ENCODE measurements around the gene TTBK2.
"Not testable (repeated sequence)": the region's sequence is repeated elsewhere in the genome, so short reads cannot be mapped to it uniquely, and the experiment has no call there.

The TTBK2 gene

DNA sequence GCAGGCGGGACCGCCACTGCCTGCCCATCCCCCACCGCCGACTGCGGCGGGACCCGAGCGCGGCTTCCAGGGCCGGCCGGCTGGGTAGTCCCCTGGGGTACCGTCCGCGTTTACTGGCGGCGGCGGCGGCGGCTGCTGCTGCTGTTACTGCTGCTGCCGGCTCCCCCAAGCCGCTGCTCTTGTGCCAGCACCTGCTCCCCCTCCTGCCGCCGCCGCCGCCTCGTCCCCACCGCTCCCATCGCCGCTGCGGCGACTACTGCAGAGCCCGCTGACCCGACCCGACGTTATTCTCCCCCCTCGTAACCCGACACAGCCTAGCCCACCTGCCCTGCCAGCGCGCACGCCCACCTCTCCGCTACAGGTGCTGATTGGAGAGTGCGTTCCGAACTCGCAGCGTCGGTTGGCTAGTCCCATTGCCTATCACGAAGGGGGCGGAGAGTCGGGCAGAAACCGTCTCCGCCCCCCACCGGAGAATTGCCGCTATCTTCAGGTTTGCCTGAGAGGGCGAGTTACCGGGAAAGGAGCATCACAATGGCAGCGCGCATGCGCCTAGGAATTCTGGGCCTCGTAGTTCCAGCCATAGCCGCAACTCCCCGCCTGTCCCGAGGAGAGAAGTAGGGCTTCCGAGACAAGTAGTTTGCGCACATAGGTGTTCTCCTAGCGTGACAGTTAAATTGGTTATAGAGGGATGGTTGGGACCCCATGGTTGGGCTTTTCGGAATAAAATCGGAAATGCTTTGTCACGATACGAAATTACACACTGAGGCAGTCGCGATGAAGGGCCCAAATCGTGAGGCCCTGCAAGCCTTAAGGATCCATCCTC is at the start of gene TTBK2:
Gene TTBK2, minus strand, starts transcription at position 260 of the 823 bp plus-strand sequence. CDS start 42,161 bp downstream, outside the sequence.
- DNase-seq, result peak; percentile 97 to 98

DNA sequence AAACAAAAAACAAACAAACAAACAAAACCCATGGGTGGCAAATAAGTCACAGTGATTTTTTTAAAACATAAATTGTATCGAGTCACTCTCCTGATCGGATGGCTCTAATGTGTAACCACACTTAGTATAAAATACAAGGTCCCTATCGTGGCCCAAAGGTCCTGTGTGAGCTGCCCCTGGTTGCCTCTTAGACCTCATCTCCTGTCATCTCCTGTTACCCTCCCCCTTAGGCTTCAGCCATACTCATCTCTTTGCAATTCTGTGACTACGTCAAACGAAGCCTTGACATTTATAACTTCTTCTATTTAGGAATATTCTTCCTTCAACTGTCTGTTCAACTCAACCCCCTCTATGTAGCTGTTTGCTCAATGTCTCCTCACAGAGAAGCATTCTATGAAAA is 43.9 kb upstream of the TTBK2 start:
- DNase-seq, result no peak

DNA sequence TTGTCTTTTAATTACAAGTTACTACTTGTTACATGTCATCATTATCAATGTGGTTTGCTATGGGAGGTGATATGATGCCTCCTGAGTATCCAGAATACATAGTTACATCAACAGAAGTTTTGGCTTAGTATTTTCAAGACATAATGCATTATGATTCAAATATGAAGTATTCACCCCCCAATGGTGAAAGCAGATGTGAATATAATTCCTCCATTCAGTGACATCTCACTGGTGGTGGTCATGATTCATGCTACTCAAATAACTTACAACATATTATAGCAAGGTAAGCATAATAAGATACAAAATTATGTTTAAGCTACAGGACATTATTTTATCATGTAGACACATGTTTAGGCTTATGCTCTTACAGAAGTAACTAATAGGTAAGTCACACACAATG is 34.9 kb upstream of the TTBK2 start:
- no peak for DNase-seq

DNA sequence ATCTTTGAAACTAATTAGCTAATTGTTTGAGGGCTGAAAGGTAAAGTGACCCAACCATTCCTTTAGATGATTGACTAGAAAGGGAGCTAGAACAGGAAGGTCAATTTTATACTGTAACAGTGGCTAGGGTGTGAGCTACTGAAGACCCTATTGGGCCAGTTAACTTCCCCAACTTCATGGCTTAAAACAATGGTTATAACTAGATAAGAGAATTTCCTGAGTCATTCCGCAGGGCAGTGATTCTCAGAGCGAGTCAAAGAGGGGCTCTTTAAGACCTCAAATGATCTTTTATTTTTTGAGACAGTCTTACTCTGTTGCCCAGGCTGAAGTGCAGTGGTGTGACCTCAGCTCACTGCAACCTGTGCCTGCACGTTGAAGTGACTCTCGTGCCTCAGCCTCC is 33.7 kb upstream of the TTBK2 start:
- no peak for DNase-seq

DNA sequence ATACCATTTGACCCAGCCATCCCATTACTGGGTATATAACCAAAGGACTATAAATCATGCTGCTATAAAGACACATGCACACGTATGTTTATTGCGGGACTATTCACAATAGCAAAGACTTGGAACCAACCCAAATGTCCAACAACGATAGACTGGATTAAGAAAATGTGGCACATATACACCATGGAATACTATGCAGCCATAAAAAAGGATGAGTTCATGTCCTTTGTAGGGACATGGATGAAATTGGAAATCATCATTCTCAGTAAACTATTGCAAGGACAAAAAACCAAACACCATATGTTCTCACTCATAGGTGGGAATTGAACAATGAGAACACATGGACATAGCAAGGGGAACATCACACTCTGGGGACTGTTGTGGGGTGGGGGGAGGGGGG is 28.3 kb upstream of the TTBK2 start:
- DNase-seq, result not testable (repeated sequence)

DNA sequence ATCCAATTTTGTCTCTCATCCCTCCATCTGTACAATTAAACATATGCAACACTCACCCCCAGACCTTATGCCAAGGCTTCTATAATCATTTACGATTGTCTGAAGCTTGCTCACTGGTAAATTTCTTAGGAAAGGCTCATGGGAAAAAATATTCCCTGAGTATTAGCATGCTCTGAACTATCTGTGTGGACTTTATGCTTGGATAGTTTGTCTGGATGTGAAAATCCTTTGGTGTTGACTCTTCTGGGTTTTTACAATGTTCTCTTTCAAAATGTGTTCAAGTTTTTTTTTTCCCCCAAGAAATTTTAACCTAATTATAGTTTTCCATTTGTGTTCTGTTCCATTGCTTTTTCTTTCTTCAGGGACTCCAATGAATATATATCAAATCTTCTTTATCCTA is 19.9 kb upstream of the TTBK2 start:
- DNase-seq, result no peak

DNA sequence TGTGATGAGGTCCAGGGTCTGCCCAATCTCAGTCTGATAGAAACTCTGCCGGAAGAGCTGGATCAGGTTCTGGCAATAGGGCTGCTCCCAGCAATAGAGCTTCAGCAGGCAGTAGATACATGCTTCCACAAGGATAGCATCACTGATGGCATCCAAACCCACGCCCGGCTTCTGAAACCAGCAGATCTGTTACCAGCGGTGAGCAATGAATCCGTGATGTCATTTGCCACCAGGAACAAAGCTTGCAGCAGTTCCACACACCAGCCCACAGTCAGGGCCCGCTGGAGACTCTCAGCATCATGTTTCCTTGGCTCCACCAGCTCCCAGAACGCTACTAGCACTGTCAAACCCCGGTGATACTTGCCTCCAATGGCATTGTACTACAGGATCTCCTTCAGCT is 19.3 kb upstream of the TTBK2 start:
- DNase-seq, result no peak

DNA sequence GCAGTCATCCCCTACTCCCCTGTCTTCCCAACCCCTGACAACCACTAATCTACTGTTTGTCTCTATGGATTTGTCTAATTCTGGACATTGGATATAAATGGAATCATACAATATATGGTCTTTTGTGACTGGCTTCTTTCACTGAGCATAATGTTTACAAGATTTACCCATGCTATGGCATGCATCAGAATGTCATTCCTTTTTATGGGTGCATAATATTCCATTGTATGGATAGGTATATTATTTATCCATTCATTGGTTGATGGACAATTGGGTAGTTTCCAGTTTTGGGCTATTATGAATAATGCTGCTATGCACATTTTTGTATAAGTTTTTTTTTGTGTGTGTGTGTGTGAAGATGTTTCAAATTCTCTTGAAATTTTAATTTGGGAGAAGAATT is 16.6 kb upstream of the TTBK2 start:
- DNase-seq, result no peak

DNA sequence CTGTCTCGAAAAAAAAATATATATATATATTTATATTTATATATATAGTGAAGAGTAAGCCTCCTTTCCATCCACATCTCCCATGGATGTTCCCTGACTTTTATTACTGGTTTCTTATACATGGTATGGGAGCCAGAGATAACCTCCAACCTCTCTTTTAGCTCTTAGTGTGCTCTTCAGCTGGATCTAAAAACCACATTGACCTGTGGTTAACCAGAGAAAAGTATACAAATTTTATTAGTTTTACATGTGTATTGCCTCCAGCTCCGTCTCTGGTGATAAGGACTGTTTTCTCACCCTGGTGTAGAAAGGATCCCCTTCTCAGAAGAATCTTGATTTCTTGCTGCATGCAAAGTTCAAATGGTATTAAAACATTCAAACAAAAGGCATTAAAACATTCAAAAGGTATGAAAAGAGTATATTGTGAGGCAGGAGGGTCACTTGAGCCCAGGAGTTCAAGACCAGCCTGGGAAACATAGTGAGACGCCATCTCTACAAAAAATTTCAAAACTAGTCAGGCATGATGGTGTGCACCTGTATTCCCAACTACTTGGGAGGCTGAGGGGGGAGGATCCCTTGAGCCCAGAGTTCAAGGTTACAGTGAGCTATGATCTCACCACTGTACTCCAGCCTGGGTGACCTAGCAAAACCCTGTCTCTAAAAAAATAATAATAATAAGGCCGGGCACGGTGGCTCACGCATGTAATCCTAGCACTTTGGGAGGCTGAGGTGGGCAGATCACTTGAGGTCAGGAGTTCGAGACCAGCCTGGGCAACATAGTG is 13.5 kb upstream of the TTBK2 start:
- DNase-seq, result no peak

DNA sequence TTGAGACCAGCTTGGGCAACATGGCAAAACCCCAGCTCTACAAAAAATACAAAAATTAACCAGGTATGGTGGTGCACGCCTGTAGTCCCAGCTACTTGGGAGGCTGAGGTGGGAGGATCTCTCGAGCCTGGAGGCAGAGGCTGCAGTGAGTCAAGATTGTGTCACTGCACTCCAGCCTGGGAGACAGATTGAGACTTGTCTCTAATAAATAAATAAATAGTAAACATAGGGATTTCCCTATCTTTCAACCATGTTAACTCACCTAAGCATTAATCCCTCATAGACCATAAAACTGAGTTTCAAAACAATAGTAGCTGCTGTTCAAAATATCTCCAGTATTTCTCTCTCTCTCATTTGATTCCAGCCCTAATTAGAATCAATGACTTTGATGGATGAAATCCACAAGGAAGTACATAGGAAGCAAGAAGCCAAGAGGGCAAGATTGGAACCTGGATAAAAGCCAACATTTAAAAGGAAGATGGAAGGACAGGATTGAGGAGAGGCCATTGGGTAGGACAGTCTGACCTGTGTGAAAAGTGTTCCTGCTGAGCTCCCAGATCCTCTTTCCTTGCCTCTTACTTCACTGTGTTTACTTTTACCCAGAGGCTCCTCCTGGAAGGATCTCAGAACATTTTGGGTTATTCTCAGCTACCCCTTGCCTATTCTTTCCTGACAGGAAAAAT is 12.4 kb upstream of the TTBK2 start:
- DNase-seq, result no peak

DNA sequence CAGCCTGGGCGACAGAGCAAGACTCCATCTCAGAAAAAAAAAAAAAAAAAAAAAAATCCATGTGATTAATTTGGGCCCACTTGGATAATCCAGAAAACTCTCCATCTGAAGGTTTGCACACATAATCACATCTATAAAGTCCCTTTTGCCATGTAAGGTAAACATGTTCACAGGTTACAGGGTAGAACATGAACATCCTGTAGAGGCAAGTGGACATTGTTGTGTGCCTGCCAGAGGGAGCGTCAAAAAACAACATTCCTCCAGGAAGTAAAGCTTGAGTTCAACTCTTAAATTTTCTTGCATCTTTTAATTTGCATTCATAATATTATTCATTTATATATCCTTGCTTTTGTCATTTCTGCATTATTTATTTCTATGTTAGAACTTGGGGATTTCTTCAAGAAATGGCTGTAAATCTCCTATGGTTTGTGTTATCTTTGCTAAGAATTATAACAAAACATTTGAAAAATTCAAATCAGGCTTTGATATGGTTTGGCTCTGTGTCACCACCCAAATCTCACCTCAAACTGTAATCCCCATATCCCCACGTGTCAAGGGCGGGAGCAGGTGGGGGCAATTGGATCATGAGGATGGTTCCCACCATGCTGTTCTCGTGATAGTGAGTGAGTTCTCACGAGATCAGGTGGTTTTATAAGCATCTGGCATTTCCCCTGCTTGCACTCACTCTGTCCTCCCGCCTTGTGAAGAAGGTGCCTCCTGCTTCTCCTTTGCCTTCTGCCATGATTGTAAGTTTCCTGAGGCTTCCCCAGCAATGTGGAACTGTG is 11.3 kb upstream of the TTBK2 start:
- DNase-seq, result no peak

DNA sequence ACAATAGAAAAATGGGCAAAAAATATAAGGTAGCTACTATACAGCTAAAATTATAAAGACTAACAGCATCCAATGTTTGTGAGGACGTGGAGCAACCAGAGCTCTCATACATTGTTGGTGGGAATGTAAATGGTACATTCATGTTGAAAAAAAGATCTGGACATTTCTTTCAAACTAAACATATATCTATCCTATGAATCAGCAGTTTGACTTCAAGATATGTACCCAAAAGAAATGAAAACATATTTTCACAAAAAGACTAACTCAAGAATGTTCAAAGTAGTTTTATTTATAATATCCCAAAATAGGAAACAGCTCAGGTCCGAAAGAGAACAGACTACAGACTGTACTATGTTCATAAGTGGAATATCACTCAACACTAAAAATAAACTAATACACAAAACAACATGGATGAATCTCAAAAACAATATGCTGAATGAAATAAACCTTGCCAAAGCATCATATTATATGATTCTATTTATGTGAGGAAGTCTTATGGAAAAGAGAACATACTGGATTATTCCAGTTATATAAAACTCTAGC is 8.8 kb upstream of the TTBK2 start:
- no peak for DNase-seq

DNA sequence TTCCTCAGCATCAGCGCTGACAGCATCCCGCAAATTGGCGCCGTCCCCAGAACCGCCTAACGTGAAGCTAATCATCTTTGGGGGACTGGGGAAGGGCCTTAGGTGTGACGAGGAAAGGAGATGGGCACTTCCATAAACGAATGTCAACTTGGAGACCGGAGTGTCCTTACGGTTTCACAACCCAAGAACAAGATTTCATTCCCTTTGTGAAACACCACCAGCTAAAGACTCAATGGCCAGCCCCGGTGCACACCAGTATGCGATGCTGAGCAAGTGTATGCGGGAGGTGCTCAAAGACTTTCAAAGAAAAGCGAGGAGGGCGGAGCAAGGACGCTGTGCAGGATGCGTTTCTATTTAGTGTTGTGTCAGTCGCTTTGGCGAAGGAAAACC is 759 bp upstream of the TTBK2 start:
- peak; percentile 46 to 56 for DNase-seq

DNA sequence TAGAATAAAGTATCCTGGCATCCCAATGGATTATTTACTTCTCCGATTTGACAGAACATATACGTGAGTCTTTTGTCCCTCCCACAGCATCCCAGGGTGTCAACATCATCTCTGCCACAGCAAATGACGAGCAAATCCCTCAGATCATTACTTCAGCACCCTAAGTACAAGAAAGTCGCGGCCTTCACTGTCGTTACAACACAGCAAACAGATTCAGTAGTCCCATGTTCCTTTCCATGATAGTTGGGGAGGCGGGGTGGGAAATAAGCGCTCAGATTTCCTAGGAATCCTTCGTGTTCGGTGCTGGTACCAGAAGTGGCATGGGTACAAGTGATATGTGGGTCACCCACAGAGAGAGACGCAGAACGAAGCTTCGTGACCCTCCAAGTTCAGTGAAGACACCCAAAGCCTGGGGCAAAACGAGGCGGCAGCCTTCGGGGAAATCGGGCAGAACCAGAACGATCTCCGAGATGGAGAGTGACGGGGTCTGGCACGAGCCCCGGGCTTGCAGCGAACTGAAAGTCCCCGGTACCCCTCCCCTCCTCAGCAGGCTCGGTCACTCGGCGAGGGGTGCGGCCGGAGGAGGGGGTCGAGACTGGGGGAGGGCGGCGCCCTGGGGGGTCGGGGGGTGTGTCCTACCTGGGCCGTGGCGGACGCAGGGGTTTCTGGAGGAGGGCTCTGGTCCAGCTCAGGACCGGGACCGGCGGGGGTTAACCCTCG is 619 bp downstream of the TTBK2 start:
- peak; percentile 26 to 32 for DNase-seq

DNA sequence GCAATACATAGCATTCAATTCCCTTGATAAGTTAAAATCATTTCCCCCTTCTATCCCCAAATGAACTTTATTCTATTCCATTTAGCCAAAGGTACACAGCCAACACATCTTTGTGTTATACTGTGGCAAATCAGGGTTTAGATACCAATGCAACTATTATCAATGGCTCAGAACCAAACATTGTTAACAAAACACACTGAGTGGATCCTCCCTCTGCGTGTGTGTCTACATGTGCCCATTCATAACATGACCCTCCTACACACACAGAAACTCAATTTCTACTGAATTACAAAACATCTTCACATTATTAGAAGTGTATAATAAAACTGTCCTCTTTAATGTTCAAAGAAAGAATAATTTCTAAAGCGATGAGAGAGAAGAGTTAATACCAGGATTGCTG is 1.3 kb downstream of the TTBK2 start:
- no peak for DNase-seq

DNA sequence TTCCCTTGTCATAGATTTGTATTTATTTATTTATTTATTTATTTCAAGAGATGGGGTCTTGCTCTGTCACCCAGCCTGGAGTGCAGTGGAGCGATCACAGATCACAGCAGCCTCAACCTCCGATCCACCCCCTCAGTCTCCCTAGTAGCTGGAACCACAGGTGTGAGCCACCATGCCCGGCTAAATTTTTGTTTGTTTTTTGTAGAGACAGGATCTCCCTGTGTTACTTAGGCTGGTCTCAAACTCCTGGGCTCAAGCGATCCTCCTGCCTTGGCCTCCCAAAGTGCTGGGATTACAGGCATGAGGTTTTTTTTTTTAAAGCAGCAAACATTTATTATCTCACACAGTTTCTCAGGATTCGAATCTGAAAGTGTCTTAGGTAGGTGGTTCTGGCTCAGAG is 2.5 kb downstream of the TTBK2 start:
- DNase-seq, result no peak

DNA sequence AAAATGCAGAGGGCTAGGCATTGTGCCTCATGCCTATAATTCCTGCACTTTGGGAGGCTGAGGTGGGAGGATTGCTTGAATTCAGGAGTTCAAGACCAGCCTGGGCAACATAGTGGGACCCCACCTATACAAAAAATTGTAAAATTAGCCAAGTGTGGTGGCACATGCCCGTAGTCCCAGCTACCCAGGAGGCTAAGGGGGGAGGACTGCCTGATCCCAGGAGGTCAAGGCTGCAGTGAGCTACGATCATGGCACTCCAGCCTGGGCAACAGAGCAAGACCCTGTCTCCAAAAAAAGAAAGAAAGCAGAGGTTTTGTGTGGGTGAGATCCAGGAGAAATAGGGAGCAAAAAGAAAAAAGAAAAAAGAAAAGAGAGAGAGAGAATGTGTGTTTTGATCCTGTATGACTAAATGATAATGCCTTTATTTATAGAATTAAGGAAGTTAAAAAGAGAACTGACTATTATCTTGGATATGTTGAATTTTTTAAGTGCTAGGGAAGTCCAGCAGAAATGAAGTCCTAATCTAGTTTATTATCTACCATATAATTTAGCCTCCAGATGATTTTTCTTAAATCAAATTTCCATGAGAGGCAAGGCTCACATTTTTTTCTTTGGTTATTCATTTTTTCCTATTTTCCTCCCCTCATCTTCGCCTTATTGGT is 4.8 kb downstream of the TTBK2 start:
- no peak for DNase-seq

DNA sequence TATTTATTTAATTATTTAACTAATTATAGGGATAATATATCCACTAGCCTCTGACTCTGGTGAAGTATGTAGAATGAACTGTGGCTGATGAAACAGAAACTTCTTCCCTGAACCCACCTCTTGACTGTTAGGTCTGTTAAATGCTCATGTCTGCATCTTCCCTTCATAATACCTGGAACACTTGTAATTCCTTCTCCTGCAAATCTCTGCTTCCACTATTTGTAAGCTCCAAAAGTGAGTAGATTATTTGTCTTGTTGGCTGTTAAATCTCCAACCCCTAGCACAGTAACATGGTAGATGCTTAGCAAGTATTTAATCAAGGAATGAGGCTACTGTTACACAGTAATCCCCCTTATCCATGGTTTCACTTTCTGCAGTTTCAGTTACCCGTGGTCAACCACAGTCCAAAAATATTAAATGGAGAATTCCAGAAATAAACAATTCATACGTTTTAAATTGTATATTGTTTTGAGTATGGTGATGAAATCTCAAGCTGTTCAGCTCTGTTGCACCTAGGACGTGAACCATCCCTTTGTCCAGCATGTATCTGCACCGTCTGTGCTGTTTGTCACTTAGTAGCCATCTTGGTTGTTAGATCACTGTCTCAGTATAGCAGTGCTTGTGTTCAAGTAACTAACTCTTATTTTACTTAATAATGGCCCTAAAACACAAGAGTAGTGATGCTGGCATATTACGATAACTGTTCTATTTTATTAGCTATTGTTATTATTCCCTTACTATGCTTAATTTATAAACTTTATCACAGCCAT is 5.7 kb downstream of the TTBK2 start:
- no peak for DNase-seq

DNA sequence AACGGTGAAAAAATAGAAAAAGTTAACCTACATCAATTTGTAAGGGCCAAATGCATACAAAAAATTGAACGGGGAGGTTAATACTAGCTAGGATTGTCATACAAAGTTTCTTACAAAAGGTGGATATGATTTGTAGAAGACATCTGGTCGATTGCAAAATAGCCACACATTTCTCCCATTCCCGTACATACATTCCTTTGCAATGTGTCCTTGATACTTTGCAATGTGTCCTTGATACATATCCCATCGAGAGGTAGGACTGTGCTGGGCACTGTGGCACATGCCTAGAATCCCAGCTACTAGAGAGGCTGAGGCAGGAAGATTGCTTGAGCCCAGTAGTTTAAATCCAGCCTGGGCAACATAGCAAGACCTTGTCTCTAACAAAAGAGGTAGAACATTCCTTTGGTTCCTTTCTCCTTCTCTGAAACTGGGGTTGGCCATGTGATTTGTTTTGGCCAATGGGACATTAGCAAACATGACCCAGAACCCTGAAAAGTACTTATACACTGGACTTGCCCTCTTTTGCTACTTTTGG is 9.5 kb downstream of the TTBK2 start:
- DNase-seq, result no peak

DNA sequence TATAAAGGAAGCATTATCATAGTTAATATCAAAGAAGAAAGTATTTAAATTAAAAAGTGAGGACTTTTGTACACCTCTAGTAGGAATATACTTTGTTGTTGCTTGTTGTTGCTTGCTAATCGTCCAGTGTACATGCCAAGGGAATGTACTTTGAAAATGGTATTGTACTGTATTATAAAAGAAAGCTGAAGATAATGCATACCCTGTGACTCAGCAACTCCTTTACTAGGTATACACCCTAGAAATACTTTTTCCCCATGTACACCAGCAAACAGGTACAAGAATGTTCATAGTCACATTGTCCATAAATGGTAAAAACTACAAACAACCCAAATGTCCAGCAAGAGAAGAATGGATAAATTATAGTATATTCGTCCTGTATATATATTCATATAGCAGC is 12.0 kb downstream of the TTBK2 start:
- no peak for DNase-seq
